ENCODE measurements around the gene SYPL1. TPM values are rescaled to one million over a fixed set of nuclear protein-coding genes. Genes with fewer than 3 reads are reported as not detected.
A peak's percentile ranks its signal among the peaks of the same experiment; 100 is the strongest.

Gene SYPL1
- total RNA-seq, 1 donor = 36.9 TPM

DNA sequence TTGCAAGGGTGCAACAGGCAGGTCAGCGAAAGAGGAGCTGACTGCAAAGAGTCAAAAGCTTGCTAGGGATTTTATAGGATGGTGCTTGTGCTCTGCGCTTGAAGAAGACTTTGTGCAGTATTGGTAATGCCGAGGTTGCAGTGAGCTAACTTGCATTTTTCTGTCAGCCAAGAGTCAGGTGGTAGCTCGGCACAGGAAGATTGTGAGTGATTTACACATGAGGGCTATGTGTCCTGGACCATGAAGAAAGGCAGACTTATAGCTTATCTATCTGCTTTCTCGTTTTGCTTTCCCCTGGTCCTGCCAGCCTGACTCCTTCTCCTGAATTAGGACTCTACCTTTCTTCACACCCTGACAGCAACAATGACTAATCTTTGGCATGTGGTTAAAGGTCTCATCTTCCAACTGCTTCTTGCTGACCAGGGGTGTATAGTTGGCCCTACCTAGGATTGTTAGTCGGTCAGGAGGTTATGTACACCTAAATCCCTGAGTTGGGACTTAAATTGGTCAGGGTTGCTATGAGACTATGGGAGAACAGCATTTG lies 4.1 kb upstream of the SYPL1 start:
- Histone ChIP-seq H3K36me3 (ENCODE audit: insufficient read depth, low read length) (no peaks in the 10 kb centered on the region), H3K27me3 (ENCODE audit: insufficient read depth, low read length) (no peaks in the 10 kb centered on the region)

DNA sequence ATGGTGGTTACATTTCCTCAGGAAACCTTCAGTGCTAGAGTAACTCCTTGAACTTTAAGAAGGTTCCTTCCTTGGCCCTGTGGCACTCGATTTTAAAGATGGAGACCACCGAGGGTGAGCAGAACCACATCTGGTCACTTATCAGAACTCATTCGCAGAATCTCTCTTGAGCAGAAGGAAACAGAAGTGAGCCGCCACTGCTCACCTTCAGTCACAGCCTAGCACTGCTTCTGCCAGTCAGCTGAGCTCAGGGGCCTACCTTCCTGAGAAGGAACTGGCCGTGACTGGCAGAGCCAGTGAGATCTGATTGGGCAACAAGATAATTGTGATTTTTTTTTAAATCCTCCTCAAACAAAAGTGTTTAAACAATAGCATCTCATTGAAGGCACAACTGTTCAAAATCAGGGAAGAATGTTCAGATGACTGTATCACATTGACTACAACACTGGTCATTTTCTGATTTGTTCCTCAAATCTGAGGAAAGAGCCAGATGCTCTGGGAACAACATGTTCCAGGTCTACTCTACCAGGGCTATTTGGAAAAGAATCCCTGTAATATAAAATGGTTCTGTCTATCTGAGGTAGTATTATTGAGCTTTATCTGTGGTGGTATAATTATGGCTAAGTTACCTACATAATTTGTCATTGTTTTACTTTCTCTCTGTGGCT lies 2.7 kb upstream of the SYPL1 start:
- Histone ChIP-seq H3K4me3 (ENCODE audit: insufficient read depth, low read length) (no peak overlapping the region), H3K27ac (ENCODE audit: low read depth, low read length) (no peak overlapping the region), H3K4me2 (ENCODE audit: insufficient read depth, low read length) (no peak overlapping the region), H3K27me3 (ENCODE audit: insufficient read depth, low read length) (no peaks in the 10 kb centered on the region), H3K4me1 (ENCODE audit: insufficient read depth, low read length) (peaks cover 13% of the 10 kb centered on the region), H3K79me2 (ENCODE audit: insufficient read depth, low read length) (peaks cover 19% of the 10 kb centered on the region), H3K36me3 (ENCODE audit: insufficient read depth, low read length) (no peaks in the 10 kb centered on the region), H4K20me1 (ENCODE audit: insufficient read depth, low read length) (peaks cover 5% of the 10 kb centered on the region), H2AFZ (ENCODE audit: low read length) (peak overlapping the region; percentile 24), H3K9me3 (ENCODE audit: low read depth, low read length) (no peaks in the 10 kb centered on the region)
- no peak for DNase-seq (ENCODE audit: insufficient read length, low spot score, missing footprints)
- TF ChIP-seq, protein P1, sequence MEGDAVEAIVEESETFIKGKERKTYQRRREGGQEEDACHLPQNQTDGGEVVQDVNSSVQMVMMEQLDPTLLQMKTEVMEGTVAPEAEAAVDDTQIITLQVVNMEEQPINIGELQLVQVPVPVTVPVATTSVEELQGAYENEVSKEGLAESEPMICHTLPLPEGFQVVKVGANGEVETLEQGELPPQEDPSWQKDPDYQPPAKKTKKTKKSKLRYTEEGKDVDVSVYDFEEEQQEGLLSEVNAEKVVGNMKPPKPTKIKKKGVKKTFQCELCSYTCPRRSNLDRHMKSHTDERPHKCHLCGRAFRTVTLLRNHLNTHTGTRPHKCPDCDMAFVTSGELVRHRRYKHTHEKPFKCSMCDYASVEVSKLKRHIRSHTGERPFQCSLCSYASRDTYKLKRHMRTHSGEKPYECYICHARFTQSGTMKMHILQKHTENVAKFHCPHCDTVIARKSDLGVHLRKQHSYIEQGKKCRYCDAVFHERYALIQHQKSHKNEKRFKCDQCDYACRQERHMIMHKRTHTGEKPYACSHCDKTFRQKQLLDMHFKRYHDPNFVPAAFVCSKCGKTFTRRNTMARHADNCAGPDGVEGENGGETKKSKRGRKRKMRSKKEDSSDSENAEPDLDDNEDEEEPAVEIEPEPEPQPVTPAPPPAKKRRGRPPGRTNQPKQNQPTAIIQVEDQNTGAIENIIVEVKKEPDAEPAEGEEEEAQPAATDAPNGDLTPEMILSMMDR (IDR thresholded peaks at IDR 0.05; ENCODE audit: extremely low read depth, low read depth, low read length) = no peak

More for the DNA sequence above, 4.1 kb upstream of the SYPL1 start:
- DNase-seq (ENCODE audit: insufficient read length, low spot score, missing footprints) = no peak
- Histone ChIP-seq H3K4me3 (ENCODE audit: insufficient read depth, low read length) (no peak overlapping the region), H3K9me3 (ENCODE audit: low read depth, low read length) (no peaks in the 10 kb centered on the region), H4K20me1 (ENCODE audit: insufficient read depth, low read length) (no peaks in the 10 kb centered on the region), H3K79me2 (ENCODE audit: insufficient read depth, low read length) (peaks cover 5% of the 10 kb centered on the region), H3K4me1 (ENCODE audit: insufficient read depth, low read length) (peaks cover 4% of the 10 kb centered on the region), H3K4me2 (ENCODE audit: insufficient read depth, low read length) (no peak overlapping the region), H3K27ac (ENCODE audit: low read depth, low read length) (no peak overlapping the region), H2AFZ (ENCODE audit: low read length) (no peak overlapping the region)
- TF ChIP-seq, protein P1 (IDR thresholded peaks at IDR 0.05; ENCODE audit: extremely low read depth, low read depth, low read length) = no peak

DNA sequence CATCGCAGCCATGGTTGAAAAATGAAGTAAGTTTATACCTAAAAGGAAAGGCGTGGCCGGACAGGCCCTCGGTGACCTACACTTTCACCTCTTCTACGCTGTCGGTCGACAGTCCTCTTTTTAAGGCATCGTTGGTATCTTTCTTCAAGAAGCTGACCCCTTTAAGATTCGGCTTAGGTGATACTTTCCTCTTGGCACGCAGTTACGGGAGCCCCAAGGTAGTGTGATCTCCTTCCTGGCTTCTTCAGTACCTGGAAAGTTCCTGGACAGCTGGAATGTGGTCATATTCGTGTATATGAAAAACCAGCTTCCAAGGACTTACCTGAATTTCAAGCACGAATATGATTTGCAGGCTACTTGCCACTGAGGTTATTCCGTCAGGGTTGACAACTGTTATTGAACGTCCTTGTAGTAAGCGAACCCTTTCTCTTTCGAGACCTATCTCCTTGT lies 885 bp upstream of the SYPL1 start:
- Histone ChIP-seq H3K79me2 (ENCODE audit: insufficient read depth, low read length) (peaks cover 37% of the 10 kb centered on the region), H2AFZ (ENCODE audit: low read length) (peak overlapping the region; percentile 89), H3K9me3 (ENCODE audit: low read depth, low read length) (no peaks in the 10 kb centered on the region), H4K20me1 (ENCODE audit: insufficient read depth, low read length) (peaks cover 5% of the 10 kb centered on the region), H3K27ac (ENCODE audit: low read depth, low read length) (peak overlapping the region; percentile 78), H3K4me2 (ENCODE audit: insufficient read depth, low read length) (peak overlapping the region; percentile 82), H3K4me1 (ENCODE audit: insufficient read depth, low read length) (peaks cover 13% of the 10 kb centered on the region), H3K4me3 (ENCODE audit: insufficient read depth, low read length) (peak overlapping the region; percentile 89), H3K27me3 (ENCODE audit: insufficient read depth, low read length) (no peaks in the 10 kb centered on the region), H3K36me3 (ENCODE audit: insufficient read depth, low read length) (no peaks in the 10 kb centered on the region)
- TF ChIP-seq, protein P1 (IDR thresholded peaks at IDR 0.05; ENCODE audit: extremely low read depth, low read depth, low read length) = no peak
- DNase-seq (ENCODE audit: insufficient read length, low spot score, missing footprints) = no peak

DNA sequence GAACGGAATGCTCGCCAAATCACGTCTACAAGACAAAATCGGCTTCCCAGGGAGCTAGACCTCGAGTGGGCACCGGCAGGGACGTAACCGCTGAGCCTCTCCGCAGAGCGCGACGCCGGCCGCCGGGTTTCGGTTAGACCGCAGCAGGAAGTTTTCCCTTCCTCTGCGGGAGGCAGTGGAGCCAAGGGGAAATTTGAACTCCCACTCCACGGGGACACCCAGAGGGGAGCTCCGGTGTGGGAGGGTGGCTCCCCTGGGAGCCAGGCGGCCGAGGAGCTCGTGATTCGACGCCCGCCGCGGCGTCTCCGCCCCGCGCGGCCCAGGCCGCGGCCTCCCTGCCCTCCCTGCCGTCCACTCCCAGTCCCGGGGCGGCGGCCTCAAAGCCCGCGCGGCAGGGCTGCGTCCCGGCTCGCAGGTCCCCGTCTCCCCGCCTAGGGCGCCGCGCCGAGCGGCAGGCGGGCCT lies 426 bp downstream of the SYPL1 start:
- H4K20me1 ChIP-seq (ENCODE audit: insufficient read depth, low read length) = peaks cover 5% of the 10 kb centered on the region
- H3K79me2 ChIP-seq (ENCODE audit: insufficient read depth, low read length) = peaks cover 50% of the 10 kb centered on the region
- H3K36me3 ChIP-seq (ENCODE audit: insufficient read depth, low read length) = no peaks in the 10 kb centered on the region
- no peak for DNase-seq (ENCODE audit: insufficient read length, low spot score, missing footprints)
- H3K4me1 ChIP-seq (ENCODE audit: insufficient read depth, low read length) = peaks cover 13% of the 10 kb centered on the region
- peak overlapping the region; percentile 88 for H3K4me2 ChIP-seq (ENCODE audit: insufficient read depth, low read length)
- peak overlapping the region; percentile 89 for H3K4me3 ChIP-seq (ENCODE audit: insufficient read depth, low read length)
- no peaks in the 10 kb centered on the region for H3K27me3 ChIP-seq (ENCODE audit: insufficient read depth, low read length)
- H3K9me3 ChIP-seq (ENCODE audit: low read depth, low read length) = no peaks in the 10 kb centered on the region
- H2AFZ ChIP-seq (ENCODE audit: low read length) = peak overlapping the region; percentile 89
- peak overlapping the region; percentile 78 for H3K27ac ChIP-seq (ENCODE audit: low read depth, low read length)
- TF ChIP-seq, protein P1 (IDR thresholded peaks at IDR 0.05; ENCODE audit: extremely low read depth, low read depth, low read length) = no peak
